Activated naive CD4-positive, alpha-beta T cell treated with anti-CD3 and anti-CD28 coated beads, Interleukin-2, amount 50 U/mL, for 72 hours (primary cell): ENCODE measurements around the gene PSMD2. TPM values are rescaled to one million over a fixed set of nuclear protein-coding genes. Genes with fewer than 3 reads are reported as not detected.

Source experiments
- ATAC-seq, 2 donors: fragments of 150-1000 bp; cut with Tn5 transposase; 2 replicates each; pipeline ENCODE4 v1.10.0; 2021; ENCODE audit warnings: mild to moderate bottlenecking in 2 of 2, moderate library complexity in 2 of 2
- DNase-seq, 2 donors: peaks; one replicate each; pipeline ENCODE4 v3.0.0; 2021 to 2022; ENCODE audit warnings: low spot score in 2 of 2
- H3K27ac Mint-ChIP-seq, 2 donors: one replicate each; pipeline ENCODE4 v1.8.0; 2022; ENCODE audit warnings: mild to moderate bottlenecking in 2 of 2, mixed read lengths in 2 of 2
- H3K36me3 Mint-ChIP-seq, 2 donors: one replicate each; pipeline ENCODE4 v1.8.0; 2022; ENCODE audit warnings: mixed read lengths in 2 of 2
- H3K9me3 Mint-ChIP-seq, 2 donors: one replicate each; pipeline ENCODE4 v1.8.0; 2022; ENCODE audit warnings: mixed read lengths in 2 of 2
- total RNA-seq, 2 donors: library from RNA; stranded (reverse); gene quantifications; one replicate each; pipeline ENCODE4 v1.2.3, GENCODE V29; 2022

The PSMD2 gene
- total RNA-seq, 2 donors from 2014 or later, result 241 to 252 TPM

- Mint-ChIP-seq H3K9me3 (no peaks in the 10 kb centered on the region), H3K36me3 (no peaks in the 10 kb centered on the region), H3K27ac (no peak overlapping the region)
- no peak for DNase-seq
- ATAC-seq, result no peak
Observed at GRCh38 chr3:184343200-184343876, 44.3 kb downstream of the PSMD2 start.

- no peak for ATAC-seq
- DNase-seq, result no peak
- Mint-ChIP-seq H3K27ac (peak overlapping the region in 1 of 2 donors; percentile 53), H3K36me3 (no peaks in the 10 kb centered on the region), H3K9me3 (no peaks in the 10 kb centered on the region)
Observed at GRCh38 chr3:184344579-184345316, 45.7 kb downstream of the PSMD2 start.

- DNase-seq (no peak), ATAC-seq (peak; percentile 28 to 46)
- Mint-ChIP-seq H3K9me3 (no peaks in the 10 kb centered on the region), H3K27ac (peak overlapping the region in 1 of 2 donors; percentile 38), H3K36me3 (no peaks in the 10 kb centered on the region)
Observed at GRCh38 chr3:184345317-184346144, 46.5 kb downstream of the PSMD2 start.

DNA sequence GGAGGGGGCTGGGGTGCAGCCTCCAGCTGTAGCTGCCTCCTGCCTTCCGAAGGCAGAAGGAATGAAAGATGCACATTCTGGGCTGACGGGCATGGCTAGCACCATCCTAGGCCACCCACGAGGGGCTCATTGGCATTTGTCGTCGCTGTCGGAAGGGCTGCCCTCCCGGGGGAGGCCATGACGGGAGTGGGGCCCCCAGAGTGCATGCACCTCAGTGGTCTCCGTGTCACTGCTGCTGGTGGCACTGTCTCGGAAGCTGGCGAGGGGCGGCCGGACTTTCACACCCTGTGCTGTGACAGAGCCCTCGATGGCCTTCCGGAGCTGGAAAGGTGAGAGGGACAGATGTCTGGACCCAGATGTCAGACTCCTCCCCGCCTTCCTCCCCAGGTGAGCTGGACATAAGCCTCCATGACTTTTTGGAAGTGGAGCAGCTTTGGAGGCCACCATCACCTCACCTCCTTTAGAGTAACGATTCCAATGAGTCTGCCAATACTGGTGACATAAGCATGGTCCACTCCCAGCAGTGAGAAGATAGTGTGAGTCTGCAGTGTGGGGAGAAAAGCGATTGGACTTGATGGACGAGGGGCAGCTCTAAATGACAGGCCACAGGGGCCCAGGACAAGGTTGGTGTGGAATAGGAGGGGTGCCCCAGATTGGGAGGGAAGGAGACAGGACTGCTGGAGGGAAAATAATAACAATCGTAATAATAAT lies 47.6 kb downstream of the PSMD2 start:
- no peak overlapping the region for H3K27ac Mint-ChIP-seq
- ATAC-seq, result no peak
- DNase-seq, result no peak
- H3K36me3 Mint-ChIP-seq, result no peaks in the 10 kb centered on the region
- H3K9me3 Mint-ChIP-seq, result no peaks in the 10 kb centered on the region

DNA sequence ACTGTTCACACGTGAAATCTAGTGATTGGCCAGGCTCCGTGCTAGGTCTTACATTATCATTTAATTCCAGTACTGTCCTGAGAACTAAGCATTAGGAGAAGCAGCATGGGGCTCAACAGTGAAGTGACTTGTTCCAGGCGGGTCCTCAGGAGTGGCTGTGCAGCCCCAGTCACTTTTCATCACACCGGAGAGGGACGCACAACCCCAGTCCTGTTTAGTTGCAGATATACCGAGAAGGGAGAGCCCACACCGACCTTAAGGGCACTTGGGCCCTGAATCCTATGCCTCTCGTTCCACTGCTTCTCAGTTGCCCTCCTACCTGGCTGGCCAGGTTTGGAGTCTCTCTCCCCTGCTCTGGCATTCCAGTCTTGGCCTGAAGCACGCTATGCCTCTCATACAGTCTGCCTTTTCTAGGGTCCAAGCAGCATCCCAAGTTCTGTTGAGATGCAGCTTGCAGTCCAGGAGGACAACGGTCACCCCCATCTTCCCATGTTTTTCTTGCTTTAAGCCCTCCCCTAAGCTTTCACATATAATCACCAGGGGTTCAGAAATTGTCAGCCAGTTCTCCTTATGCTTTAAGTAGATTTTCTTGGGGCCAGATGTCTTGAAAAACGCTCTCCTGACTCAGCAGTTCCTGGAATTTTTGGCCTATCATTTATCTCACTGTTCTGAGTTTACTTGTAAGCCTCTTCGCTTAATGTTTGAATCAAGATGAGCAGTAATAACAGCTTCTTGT lies 48.4 kb downstream of the PSMD2 start:
- Mint-ChIP-seq H3K27ac (no peak overlapping the region), H3K36me3 (no peaks in the 10 kb centered on the region), H3K9me3 (no peaks in the 10 kb centered on the region)
- DNase-seq (no peak), ATAC-seq (no peak)

DNA sequence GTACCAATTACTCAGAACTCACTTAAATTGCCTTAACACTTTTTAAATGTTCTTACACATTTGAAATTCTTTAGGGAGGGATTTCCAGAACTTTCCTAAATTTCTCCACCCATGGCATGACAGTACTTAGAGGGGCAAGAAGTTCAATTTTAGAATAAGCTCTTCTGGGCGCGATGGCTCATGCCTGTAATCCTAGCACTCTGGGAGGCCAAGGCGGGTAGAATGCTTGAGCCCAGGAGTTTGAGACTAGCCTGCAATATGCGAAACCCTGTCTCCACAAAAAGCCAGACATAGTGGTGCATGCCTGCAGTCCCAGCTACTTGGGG lies 49.0 kb downstream of the PSMD2 start:
- DNase-seq (no peak), ATAC-seq (no peak)
- Mint-ChIP-seq H3K27ac (no peak overlapping the region), H3K9me3 (no peaks in the 10 kb centered on the region), H3K36me3 (no peaks in the 10 kb centered on the region)

DNA sequence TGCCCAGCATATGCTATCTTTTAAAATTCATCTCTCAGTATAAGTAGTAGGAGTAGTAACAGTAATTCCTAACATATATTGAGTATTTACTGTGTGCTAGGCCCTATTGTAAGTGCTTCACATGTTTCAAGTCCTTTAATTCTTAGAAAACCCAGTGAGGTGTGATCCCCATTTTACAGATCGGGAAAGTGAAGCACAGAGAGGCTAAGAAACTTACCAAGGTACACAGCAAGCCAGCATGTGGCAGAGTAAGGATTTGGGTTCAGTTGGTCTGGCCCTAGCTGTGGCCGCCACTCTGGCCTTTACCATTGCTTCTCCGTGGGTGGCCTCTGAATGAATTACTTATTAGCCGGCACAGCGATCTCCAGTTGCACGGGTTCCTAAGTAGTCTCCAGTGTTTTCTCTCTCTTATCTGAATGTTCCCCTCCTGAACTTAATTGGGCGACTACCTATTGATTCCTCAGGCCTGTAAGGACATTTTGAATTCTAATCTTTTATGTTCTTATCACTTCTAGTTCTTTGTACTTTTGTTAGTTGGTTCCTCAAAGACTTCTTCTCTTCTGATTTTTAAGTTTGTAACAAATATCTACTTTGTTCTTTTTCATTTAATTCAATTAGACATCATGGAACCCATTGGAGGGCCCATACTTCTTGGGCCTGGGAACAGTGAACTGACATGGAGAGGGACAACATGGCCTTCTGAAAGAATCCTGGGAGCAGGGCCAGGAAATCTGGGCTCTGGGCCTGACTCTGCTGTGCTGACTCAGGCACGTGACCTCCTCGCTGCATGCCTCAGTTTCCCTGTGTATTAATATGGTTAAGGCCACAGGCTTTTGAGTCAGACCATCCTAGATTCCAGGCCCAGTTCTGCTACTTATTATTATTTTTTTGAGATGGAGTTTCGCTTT lies 50.8 kb downstream of the PSMD2 start:
- no peak for DNase-seq
- H3K27ac Mint-ChIP-seq, result no peak overlapping the region
- no peaks in the 10 kb centered on the region for H3K9me3 Mint-ChIP-seq
- no peak for ATAC-seq
- H3K36me3 Mint-ChIP-seq, result no peaks in the 10 kb centered on the region

DNA sequence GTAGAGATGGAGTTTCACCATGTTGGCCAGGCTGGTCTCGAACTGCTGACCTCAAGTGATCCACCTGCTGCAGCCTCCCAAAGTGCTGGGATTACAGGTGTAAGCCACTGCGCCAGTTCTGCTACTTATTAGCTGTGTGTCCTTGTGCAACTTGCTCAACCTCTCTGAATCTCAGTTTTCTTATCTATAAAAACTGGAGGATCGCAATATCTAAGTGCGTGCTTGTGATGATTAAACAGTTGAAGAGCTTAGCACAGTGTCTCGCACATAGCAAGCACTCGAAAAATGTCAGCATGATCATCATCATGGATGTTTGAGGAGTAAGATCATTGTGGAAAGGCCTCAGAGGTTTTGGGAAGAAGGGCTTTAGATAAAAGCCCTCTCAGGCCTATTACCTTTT lies 51.6 kb downstream of the PSMD2 start:
- no peak overlapping the region for H3K27ac Mint-ChIP-seq
- no peak for DNase-seq
- no peak for ATAC-seq
- H3K36me3 Mint-ChIP-seq, result peaks cover 0 to 5% of the 10 kb centered on the region in 2 donors
- H3K9me3 Mint-ChIP-seq, result no peaks in the 10 kb centered on the region

DNA sequence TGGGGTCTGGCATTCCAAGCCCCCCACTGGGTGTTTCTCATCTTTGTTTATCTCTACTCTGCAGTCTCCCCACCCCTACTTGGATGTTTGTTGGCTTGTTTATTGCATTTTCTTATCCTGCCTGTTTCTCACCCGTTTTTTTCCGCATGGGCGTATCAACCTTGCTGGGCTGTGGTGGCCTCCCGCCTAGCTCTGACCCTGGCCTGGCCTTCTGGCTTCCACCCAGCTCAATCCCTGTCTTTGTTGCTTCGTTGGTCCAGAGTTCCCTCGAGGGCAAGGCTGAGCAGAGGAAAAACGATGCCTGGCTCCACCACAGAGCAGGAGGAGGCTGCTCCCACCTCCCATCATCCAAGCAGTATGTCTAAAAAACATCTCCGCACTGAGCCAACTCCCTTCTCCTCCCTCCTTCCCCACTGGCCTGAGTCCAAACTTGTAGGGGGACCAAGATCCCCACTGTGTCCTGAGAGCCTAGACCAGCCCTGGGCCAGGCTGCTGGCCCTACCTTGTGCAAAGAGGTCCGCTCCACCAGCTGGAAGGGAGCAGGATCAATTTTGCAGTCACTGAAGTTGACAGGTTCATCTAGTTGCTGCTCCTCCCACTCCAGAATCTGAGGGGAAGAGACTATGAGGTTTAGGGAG lies 52.6 kb downstream of the PSMD2 start:
- ATAC-seq (no peak), DNase-seq (no peak)
- Mint-ChIP-seq H3K36me3 (peaks cover 0 to 5% of the 10 kb centered on the region in 2 donors), H3K27ac (no peak overlapping the region), H3K9me3 (no peaks in the 10 kb centered on the region)

DNA sequence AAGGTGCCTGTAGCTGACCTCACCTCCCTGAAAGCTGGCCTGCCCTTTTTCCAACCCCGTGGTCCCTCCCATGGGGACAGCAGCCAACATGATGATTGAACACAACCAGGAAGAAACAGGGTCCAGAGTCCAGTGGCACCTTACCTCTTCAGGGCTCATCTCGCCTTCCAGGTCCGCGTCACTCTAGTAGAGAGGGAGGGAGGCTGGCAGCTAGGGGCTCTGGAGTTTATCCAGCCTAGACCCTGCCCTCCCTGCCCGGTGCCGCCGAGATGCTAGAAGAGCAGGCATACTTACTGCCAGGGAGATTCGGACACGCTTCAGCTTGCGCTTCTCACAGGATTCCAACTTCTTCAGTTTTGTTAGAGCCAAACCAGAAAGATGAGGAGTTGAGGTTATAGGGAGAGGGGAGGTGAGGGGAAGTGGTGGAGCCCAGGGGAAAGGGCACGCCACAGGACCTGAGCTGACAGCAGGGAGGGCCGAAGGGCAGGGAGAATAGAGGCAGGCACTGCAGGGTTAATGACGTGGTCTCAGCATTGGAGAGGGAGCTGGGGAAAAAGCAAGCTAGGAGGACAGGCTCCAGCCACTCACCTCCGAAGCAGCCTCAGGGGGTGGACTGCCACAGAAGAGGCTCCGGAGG lies 53.2 kb downstream of the PSMD2 start:
- peak overlapping the region in 1 of 2 donors; percentile 59 for H3K27ac Mint-ChIP-seq
- H3K36me3 Mint-ChIP-seq, result peaks cover 0 to 5% of the 10 kb centered on the region in 2 donors
- ATAC-seq (no peak), DNase-seq (no peak)
- H3K9me3 Mint-ChIP-seq, result no peaks in the 10 kb centered on the region

DNA sequence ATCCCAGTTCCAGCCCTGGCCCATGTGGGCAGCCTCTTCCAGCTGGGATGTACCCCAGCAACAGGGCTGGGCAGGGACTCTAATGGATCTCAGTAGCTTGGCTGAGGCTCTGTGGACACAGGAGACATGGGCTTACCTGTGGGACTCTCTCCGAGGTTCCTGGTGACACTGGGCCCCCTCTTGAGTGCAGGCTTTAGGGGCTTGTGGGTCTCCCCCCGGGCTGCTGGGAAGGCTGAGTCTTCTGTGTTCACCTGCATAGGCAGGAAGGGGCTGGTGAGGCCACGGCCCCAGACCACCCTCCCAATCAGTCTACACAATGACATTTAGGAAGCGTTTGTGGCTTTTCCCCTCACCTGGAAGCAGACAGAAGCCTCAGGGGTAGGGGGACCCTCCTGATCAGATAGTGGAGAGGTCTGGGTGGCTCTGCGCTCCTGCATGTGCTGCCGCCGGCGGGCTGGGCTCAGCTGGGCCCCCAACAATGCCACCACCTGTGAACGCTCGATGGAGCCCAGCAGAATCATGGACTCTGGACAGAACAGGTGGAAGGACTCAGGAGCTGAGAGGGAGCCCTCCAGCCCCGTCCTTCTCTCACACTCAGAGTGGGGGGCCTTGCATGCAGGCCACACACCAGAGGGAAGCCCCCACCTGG lies 54.0 kb downstream of the PSMD2 start:
- ATAC-seq (no peak), DNase-seq (no peak)
- peaks cover 0 to 5% of the 10 kb centered on the region in 2 donors for H3K36me3 Mint-ChIP-seq
- no peak overlapping the region for H3K27ac Mint-ChIP-seq
- H3K9me3 Mint-ChIP-seq, result no peaks in the 10 kb centered on the region

- H3K36me3 Mint-ChIP-seq, result peaks cover 0 to 5% of the 10 kb centered on the region in 2 donors
- H3K27ac Mint-ChIP-seq, result no peak overlapping the region
- ATAC-seq (no peak), DNase-seq (no peak)
- no peaks in the 10 kb centered on the region for H3K9me3 Mint-ChIP-seq
Observed at GRCh38 chr3:184353546-184353941, 54.5 kb downstream of the PSMD2 start.

- Mint-ChIP-seq H3K36me3 (peaks cover 0 to 5% of the 10 kb centered on the region in 2 donors), H3K9me3 (no peaks in the 10 kb centered on the region), H3K27ac (no peak overlapping the region)
- ATAC-seq, result peak; percentile 74 to 84
- DNase-seq, result peak in 1 of 2 donors; percentile 69
Observed at GRCh38 chr3:184354121-184354728, 55.2 kb downstream of the PSMD2 start.

DNA sequence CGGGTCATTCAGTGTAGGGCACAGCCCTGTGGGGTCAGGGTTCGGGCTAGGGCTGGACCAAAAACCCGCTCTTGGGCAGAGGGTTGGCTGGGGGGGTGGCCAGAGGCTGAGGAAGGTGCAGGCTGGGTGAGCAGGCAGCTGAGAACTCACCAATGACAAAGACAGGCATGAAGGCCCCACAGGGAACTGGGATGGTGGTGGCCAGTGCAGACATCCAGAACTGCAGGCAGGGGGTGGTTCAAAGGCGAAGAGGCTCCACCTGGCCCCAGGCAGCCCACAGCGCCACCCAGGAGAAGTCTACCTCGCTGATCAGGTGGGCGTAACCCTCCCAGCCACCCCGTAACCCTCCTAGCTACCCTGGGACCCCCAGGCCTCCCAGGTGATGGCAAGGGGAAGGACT lies 55.7 kb downstream of the PSMD2 start:
- DNase-seq (no peak), ATAC-seq (no peak)
- Mint-ChIP-seq H3K36me3 (peaks cover 0 to 5% of the 10 kb centered on the region in 2 donors), H3K27ac (no peak overlapping the region), H3K9me3 (no peaks in the 10 kb centered on the region)
